ENCODE results near the gene AKT1S1. TPM values are rescaled to one million over a fixed set of nuclear protein-coding genes. Genes with fewer than 3 reads are reported as not detected.

The AKT1S1 gene
- total RNA-seq, 1 donor from 2014 or later: 38.6 TPM

DNA sequence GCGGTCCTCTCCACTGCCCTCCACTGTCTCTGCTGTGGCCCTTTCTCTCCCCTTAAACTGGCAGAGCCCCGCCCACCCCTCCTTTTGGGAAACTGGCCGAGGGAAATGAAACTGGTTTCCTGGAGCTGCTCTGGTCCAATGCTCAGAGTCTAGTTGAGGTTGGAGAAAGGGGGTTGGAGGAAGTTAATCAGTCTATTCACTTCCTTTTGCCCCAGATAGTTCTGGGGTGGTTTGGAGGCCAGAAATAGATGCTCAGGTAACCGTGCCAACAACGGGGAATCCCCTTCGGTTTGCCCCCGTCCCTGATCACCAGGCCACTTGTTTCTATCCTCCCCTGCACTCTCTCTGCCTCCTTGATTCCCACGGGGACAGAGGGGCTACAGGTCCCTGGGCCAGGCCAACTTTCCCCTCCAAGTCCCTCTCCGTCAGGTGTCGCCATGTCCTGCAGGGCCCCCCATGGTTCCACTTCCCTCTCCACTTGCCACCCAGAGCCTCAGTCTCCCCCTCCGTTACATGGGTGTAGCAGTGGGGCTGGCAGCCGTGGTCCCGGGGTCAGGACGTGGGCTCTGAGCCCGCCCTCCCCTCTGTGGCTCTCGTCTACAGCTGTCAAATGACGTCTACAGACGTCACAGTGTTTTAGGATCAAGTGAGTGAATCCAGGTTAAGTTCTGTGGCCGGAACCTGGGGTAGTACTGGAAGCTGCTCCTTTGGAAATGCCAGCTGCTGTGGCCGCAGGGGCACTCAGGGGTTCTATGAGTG, 19.9 kb upstream of the AKT1S1 start, which contains the start of gene IL4I1:
Gene IL4I1 (minus strand): TSS at position 25 of the 759 bp plus-strand sequence. CDS start 727 bp downstream, outside the sequence.
- no peak within 1 kb of the TSS for H3K4me3 Mint-ChIP-seq
- H3K9me3 Mint-ChIP-seq: no peaks in the 10 kb centered on the region
- H3K36me3 Mint-ChIP-seq (ENCODE audit: low read depth): no peaks in the 10 kb centered on the region
- TF ChIP-seq, protein P1, sequence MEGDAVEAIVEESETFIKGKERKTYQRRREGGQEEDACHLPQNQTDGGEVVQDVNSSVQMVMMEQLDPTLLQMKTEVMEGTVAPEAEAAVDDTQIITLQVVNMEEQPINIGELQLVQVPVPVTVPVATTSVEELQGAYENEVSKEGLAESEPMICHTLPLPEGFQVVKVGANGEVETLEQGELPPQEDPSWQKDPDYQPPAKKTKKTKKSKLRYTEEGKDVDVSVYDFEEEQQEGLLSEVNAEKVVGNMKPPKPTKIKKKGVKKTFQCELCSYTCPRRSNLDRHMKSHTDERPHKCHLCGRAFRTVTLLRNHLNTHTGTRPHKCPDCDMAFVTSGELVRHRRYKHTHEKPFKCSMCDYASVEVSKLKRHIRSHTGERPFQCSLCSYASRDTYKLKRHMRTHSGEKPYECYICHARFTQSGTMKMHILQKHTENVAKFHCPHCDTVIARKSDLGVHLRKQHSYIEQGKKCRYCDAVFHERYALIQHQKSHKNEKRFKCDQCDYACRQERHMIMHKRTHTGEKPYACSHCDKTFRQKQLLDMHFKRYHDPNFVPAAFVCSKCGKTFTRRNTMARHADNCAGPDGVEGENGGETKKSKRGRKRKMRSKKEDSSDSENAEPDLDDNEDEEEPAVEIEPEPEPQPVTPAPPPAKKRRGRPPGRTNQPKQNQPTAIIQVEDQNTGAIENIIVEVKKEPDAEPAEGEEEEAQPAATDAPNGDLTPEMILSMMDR (conservative IDR thresholded peaks at IDR 0.05): no peak
- H3K27me3 Mint-ChIP-seq (ENCODE audit: low read depth): peaks cover 15% of the 10 kb centered on the region
- DNase-seq (ENCODE audit: low read depth, low spot score): no peak
- peaks cover 6% of the 10 kb centered on the region for H3K4me1 Mint-ChIP-seq
- H3K27ac Mint-ChIP-seq (ENCODE audit: unreplicated experiment): no peak within 1 kb of the TSS

DNA sequence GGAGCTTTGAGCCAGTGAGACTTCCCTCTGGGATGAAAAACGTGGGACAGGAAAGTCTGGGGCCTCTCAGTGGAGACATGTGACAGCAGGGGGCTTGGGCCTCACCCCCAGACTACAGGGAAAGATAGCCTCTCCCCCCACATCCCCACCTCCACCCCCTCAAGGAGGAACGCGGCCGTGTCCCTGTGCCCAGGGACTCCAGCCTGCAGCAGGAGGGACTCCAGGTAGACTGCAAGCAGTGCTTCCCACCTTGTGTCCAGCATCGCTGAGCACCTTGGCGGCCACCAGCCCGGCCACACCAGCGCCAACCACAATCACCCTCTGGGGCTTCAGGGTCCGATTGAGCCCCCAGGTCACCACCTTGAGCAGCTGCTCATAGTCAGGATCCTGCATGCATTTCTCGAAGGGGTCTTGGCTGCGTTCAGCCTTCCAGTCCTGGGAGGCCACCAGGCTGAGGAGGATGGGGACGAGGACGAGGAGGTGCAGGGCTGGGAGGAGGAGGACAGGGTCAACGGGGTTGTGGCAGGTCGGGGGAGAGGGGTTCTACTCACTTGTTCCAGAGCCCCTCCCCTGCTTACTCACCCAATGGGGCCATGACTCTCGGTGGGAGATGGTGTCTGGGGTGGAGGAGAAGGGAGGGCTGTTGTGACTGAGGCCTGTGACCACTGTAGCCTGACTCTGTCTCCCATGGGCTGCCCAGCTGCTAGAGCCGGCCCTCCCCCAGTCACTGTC, 18.6 kb upstream of the AKT1S1 start:
- H3K27me3 Mint-ChIP-seq (ENCODE audit: low read depth): peaks cover 26% of the 10 kb centered on the region
- no peak for DNase-seq (ENCODE audit: low read depth, low spot score)
- H3K4me3 Mint-ChIP-seq: no peak overlapping the region
- no peak overlapping the region for H3K27ac Mint-ChIP-seq (ENCODE audit: unreplicated experiment)
- TF ChIP-seq, protein P1 (conservative IDR thresholded peaks at IDR 0.05): no peak
- H3K9me3 Mint-ChIP-seq: no peaks in the 10 kb centered on the region
- H3K4me1 Mint-ChIP-seq: peaks cover 6% of the 10 kb centered on the region
- H3K36me3 Mint-ChIP-seq (ENCODE audit: low read depth): no peaks in the 10 kb centered on the region

DNA sequence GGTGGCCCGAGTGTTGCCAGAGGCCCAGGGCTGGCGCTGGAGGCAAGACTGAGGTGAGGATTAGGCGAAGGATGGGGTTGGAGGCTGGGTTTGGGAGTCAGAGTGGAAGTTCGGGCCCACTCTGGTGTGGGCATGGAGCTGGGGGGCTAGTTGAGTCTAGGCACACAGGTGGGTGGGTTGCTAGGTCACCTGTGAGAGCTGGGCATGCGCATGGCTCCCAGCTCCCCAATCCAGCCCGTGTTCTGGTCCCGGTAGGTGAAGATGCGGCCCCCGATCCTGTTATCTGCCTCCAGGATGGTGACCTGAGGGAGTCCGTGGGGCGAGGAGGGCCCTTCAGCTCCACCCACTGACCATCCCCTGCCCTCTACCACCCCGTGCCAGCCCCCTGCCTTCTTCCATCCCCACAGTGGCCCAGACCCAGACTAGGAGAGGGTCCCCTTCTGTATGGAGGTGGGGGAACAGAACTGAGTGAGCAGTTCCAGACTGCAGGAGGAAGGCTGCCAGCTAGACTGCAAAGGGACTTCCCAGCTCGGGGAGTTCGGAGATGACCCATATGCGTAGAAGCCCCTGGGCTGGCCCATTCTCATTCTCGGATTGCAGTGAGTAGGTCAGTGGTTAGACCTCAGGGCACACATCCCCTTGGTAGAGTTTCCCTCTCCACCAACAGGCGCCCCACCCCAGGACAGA, 17.9 kb upstream of the AKT1S1 start:
- Mint-ChIP-seq H3K36me3 (ENCODE audit: low read depth) (no peaks in the 10 kb centered on the region), H3K27ac (ENCODE audit: unreplicated experiment) (no peak overlapping the region), H3K27me3 (ENCODE audit: low read depth) (peaks cover 29% of the 10 kb centered on the region), H3K4me3 (no peak overlapping the region), H3K4me1 (peaks cover 9% of the 10 kb centered on the region), H3K9me3 (no peaks in the 10 kb centered on the region)
- TF ChIP-seq, protein P1 (conservative IDR thresholded peaks at IDR 0.05): no peak
- no peak for DNase-seq (ENCODE audit: low read depth, low spot score)

DNA sequence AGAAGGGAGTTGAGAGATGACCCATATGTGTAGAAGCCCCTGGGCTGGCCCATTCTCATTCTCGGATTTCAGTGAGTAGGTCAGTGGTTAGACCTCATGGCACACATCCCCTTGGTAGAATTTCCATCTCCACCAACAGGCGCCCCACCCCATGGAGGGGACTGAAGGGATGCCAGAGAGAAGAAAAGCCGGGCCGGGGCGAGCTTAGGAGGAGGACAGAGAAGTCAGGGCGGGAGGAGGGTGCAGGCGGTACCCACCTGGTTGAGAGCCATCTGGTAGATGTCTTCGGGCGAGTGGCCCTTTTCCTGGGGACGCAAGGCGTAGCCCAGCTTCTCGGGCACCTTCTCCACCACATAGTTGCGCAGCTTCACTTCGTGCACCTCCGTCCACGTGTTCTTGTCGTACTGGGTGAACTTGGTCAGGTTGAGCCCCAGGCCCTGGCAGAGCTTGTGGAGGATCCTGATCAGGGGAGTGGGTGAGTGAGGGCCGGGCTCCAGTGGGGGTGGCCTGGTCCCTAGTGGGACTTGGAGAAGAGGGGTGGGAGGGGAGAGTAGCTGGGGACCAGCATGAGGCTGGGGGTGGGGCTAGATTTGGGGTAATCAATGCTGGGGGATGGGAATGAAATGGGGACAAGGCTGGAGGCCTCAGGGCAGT, 17.0 kb upstream of the AKT1S1 start:
- H3K27me3 Mint-ChIP-seq (ENCODE audit: low read depth): peaks cover 29% of the 10 kb centered on the region
- TF ChIP-seq, protein P1 (conservative IDR thresholded peaks at IDR 0.05): no peak
- H3K9me3 Mint-ChIP-seq: no peaks in the 10 kb centered on the region
- H3K27ac Mint-ChIP-seq (ENCODE audit: unreplicated experiment): no peak overlapping the region
- H3K36me3 Mint-ChIP-seq (ENCODE audit: low read depth): no peaks in the 10 kb centered on the region
- no peak for DNase-seq (ENCODE audit: low read depth, low spot score)
- peaks cover 10% of the 10 kb centered on the region for H3K4me1 Mint-ChIP-seq
- no peak overlapping the region for H3K4me3 Mint-ChIP-seq

DNA sequence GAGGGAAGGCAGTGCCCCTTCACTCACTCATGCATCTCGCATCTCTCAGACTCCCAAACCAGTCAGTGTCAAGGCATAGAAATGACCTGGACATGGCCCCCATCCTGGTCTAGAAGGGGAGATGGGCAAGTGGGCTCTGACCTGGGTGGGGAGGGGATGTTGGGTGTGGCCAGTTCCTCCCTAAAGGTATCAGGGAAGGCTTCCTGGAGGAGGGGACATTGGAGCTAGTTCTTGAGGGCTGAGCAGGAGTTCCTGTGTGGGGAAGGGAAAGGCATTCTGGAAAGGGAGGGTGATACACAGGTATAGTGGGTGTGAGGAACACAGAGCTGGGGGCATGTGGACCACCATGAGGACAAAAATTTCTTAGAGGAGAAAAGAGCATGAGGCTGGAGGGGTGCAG, 15.6 kb upstream of the AKT1S1 start:
- Mint-ChIP-seq H3K4me3 (peak overlapping the region; percentile 41), H3K9me3 (no peaks in the 10 kb centered on the region), H3K4me1 (peaks cover 8% of the 10 kb centered on the region), H3K36me3 (ENCODE audit: low read depth) (no peaks in the 10 kb centered on the region), H3K27ac (ENCODE audit: unreplicated experiment) (no peak overlapping the region), H3K27me3 (ENCODE audit: low read depth) (peaks cover 29% of the 10 kb centered on the region)
- no peak for DNase-seq (ENCODE audit: low read depth, low spot score)
- TF ChIP-seq, protein P1 (conservative IDR thresholded peaks at IDR 0.05): no peak
